Activated CD4-positive, alpha-beta memory T cell treated with anti-CD3 and anti-CD28 coated beads, Interleukin-2, amount 10 ng/mL, durations not matched to agents 7 days and 5 days (primary cell): ENCODE data around the gene KHK. TPM values are rescaled to one million over a fixed set of nuclear protein-coding genes. Genes with fewer than 3 reads are reported as not detected.
A peak's percentile ranks its signal among the peaks of the same experiment; 100 is the strongest.

Source experiments
- CTCF ChIA-PET: fragments of 350-600 bp; sonication (Branson Sonifier 250); formaldehyde crosslinking; loops from one replicate; lab custom pipeline; 2021; ENCODE audit warnings: antibody characterized with exemption, inconsistent platforms; lab: Charles Lee
- POLR2A ChIA-PET: fragments of 350-600 bp; sonication (Branson Sonifier 250); formaldehyde crosslinking; loops from one replicate; lab custom pipeline; 2021; ENCODE audit warnings: antibody characterized with exemption; lab: Charles Lee
- DNase-seq: peaks from one replicate; pipeline ENCODE4 v3.0.0-alpha.2; 2020
- H3K27ac Mint-ChIP-seq: one replicate; pipeline ENCODE4 v1.8.0; 2021; ENCODE audit warnings: mild to moderate bottlenecking, mixed read lengths
- H3K27me3 Mint-ChIP-seq: one replicate; pipeline ENCODE4 v1.8.0; 2021; ENCODE audit warnings: mixed read lengths
- H3K36me3 Mint-ChIP-seq: one replicate; pipeline ENCODE4 v1.8.0; 2021; ENCODE audit warnings: low read depth, mixed read lengths
- H3K4me1 Mint-ChIP-seq: one replicate; pipeline ENCODE4 v1.8.0; 2021; ENCODE audit warnings: mixed read lengths
- H3K4me3 Mint-ChIP-seq: one replicate; pipeline ENCODE4 v1.8.0; 2021; ENCODE audit warnings: mild to moderate bottlenecking, mixed read lengths
- H3K9me3 Mint-ChIP-seq: one replicate; pipeline ENCODE4 v1.8.0; 2021; ENCODE audit warnings: mixed read lengths
- total RNA-seq, 2 experiments: library from RNA; stranded (reverse); gene quantifications; one replicate each; pipeline ENCODE4 v1.2.3, GENCODE V29; 2021

KHK gene
- 1 to 10 TPM; 5.6 to 6.6 TPM for total RNA-seq

- Mint-ChIP-seq H3K27ac (peak within 1 kb of the TSS; percentile 80), H3K9me3 (no peaks in the 10 kb centered on the region), H3K4me1 (peaks cover 35% of the 10 kb centered on the region), H3K27me3 (no peaks in the 10 kb centered on the region), H3K36me3 (no peaks in the 10 kb centered on the region), H3K4me3 (peak within 1 kb of the TSS; percentile 79)
- peak; percentile 37 for DNase-seq
- CTCF ChIA-PET: interaction anchor here (0.7 to 2.7 kb wide), 11 partner anchors 10 to 757 kb away, joined by 3 to 10 read pairs (median 4); partner anchors contain the start of genes ATRAID, OST4 and SLC5A6
- POLR2A ChIA-PET: interaction anchor here (2.3 to 11.8 kb wide), 4 partner anchors 13 to 47 kb away, joined by 7 to 125 read pairs (median 60); partner anchors contain the start of genes AGBL5, OST4 and PREB
Observed at GRCh38 chr2:27086724-27087593, at the start of gene KHK. Gene KHK, plus strand, starts transcription at chr2:27086772. Its CDS starts 488 bp downstream, at chr2:27087260.

GRCh38 chr2:27038012-27038411 is 48.6 kb upstream of the KHK start:
- H3K4me3 Mint-ChIP-seq: no peak overlapping the region

GRCh38 chr2:27038631-27039339 is 47.8 kb upstream of the KHK start:
- H3K36me3 Mint-ChIP-seq: peaks cover 84% of the 10 kb centered on the region
- ChIA-PET CTCF (no interaction called here), POLR2A (interaction anchor here (4.7 kb wide), 1 partner anchor 12 kb away, joined by 28 read pairs; the partner anchor contains the start of gene AGBL5)
- no peak for DNase-seq
- H3K27ac Mint-ChIP-seq: no peak overlapping the region
- H3K4me3 Mint-ChIP-seq: no peak overlapping the region
- H3K27me3 Mint-ChIP-seq: no peaks in the 10 kb centered on the region
- H3K9me3 Mint-ChIP-seq: no peaks in the 10 kb centered on the region
- H3K4me1 Mint-ChIP-seq: peaks cover 31% of the 10 kb centered on the region

More at GRCh38 chr2:27038012-27038411, 48.6 kb upstream of the KHK start:
- CTCF ChIA-PET: interaction anchor here (4.0 kb wide), 1 partner anchor 13 kb away, joined by 11 read pairs; the partner anchor contains the start of gene AGBL5
- no peak overlapping the region for H3K27ac Mint-ChIP-seq
- H3K4me1 Mint-ChIP-seq: peaks cover 36% of the 10 kb centered on the region
- H3K27me3 Mint-ChIP-seq: no peaks in the 10 kb centered on the region
- no peaks in the 10 kb centered on the region for H3K9me3 Mint-ChIP-seq
- H3K36me3 Mint-ChIP-seq: peaks cover 89% of the 10 kb centered on the region
- POLR2A ChIA-PET: interaction anchor here (4.7 kb wide), 1 partner anchor 13 kb away, joined by 28 read pairs; the partner anchor contains the start of gene AGBL5
- DNase-seq: no peak

- ChIA-PET CTCF (no interaction called here), POLR2A (interaction anchor here (1.1 to 4.7 kb wide), 2 partner anchors 11 to 32 kb away, joined by 4 to 28 read pairs; partner anchors contain the start of genes AGBL5 and OST4)
- DNase-seq: no peak
- Mint-ChIP-seq H3K4me3 (no peak overlapping the region), H3K9me3 (no peaks in the 10 kb centered on the region), H3K4me1 (peaks cover 25% of the 10 kb centered on the region), H3K27ac (no peak overlapping the region), H3K27me3 (no peaks in the 10 kb centered on the region), H3K36me3 (peaks cover 78% of the 10 kb centered on the region)
Observed at GRCh38 chr2:27039426-27039825, 47.1 kb upstream of the KHK start.

- DNase-seq: no peak
- Mint-ChIP-seq H3K27me3 (no peaks in the 10 kb centered on the region), H3K4me1 (peaks cover 21% of the 10 kb centered on the region), H3K36me3 (peaks cover 80% of the 10 kb centered on the region), H3K4me3 (no peak overlapping the region), H3K9me3 (no peaks in the 10 kb centered on the region), H3K27ac (no peak overlapping the region)
- POLR2A ChIA-PET: interaction anchor here (1.1 to 4.7 kb wide), 2 partner anchors 11 to 32 kb away, joined by 4 to 28 read pairs; partner anchors contain the start of genes AGBL5 and OST4
- CTCF ChIA-PET: no interaction called here
Observed at GRCh38 chr2:27039871-27040270, 46.7 kb upstream of the KHK start.

- ChIA-PET CTCF (no interaction called here), POLR2A (interaction anchor here (1.1 to 4.7 kb wide), 2 partner anchors 10 to 31 kb away, joined by 4 to 28 read pairs; partner anchors contain the start of genes AGBL5 and OST4)
- peaks cover 76% of the 10 kb centered on the region for H3K36me3 Mint-ChIP-seq
Observed at GRCh38 chr2:27040282-27040681, 46.3 kb upstream of the KHK start.

GRCh38 chr2:27041752-27042151 is 44.8 kb upstream of the KHK start:
- peaks cover 11% of the 10 kb centered on the region for H3K4me1 Mint-ChIP-seq
- no peaks in the 10 kb centered on the region for H3K9me3 Mint-ChIP-seq
- DNase-seq: no peak
- CTCF ChIA-PET: no interaction called here
- H3K36me3 Mint-ChIP-seq: peaks cover 64% of the 10 kb centered on the region
- H3K27ac Mint-ChIP-seq: no peak overlapping the region
- no peak overlapping the region for H3K4me3 Mint-ChIP-seq
- H3K27me3 Mint-ChIP-seq: no peaks in the 10 kb centered on the region
- POLR2A ChIA-PET: interaction anchor here (1.6 kb wide), 1 partner anchor 9 kb away, joined by 3 read pairs; no protein-coding TSS in a partner anchor

More at GRCh38 chr2:27040282-27040681, 46.3 kb upstream of the KHK start:
- H3K4me1 Mint-ChIP-seq: peaks cover 16% of the 10 kb centered on the region
- no peak overlapping the region for H3K27ac Mint-ChIP-seq
- no peaks in the 10 kb centered on the region for H3K27me3 Mint-ChIP-seq
- no peak overlapping the region for H3K4me3 Mint-ChIP-seq
- no peaks in the 10 kb centered on the region for H3K9me3 Mint-ChIP-seq
- DNase-seq: no peak

- Mint-ChIP-seq H3K9me3 (no peaks in the 10 kb centered on the region), H3K4me3 (no peak overlapping the region), H3K27me3 (no peaks in the 10 kb centered on the region), H3K27ac (no peak overlapping the region), H3K36me3 (peaks cover 60% of the 10 kb centered on the region), H3K4me1 (peaks cover 11% of the 10 kb centered on the region)
- POLR2A ChIA-PET: interaction anchor here (1.6 to 5.8 kb wide), 2 partner anchors 9 kb away, joined by 3 to 27 read pairs; partner anchors contain the start of gene TMEM214
- CTCF ChIA-PET: no interaction called here
- DNase-seq: no peak
Observed at GRCh38 chr2:27042159-27042661, 44.4 kb upstream of the KHK start.

GRCh38 chr2:27042985-27043634 is 43.5 kb upstream of the KHK start:
- DNase-seq: no peak
- no peaks in the 10 kb centered on the region for H3K9me3 Mint-ChIP-seq
- POLR2A ChIA-PET: interaction anchor here (1.6 to 5.8 kb wide), 2 partner anchors 8 to 10 kb away, joined by 3 to 27 read pairs; partner anchors contain the start of gene TMEM214
- no peaks in the 10 kb centered on the region for H3K27me3 Mint-ChIP-seq
- H3K4me3 Mint-ChIP-seq: no peak overlapping the region
- peaks cover 52% of the 10 kb centered on the region for H3K36me3 Mint-ChIP-seq
- H3K27ac Mint-ChIP-seq: no peak overlapping the region
- CTCF ChIA-PET: no interaction called here
- peaks cover 13% of the 10 kb centered on the region for H3K4me1 Mint-ChIP-seq

- Mint-ChIP-seq H3K27ac (peak overlapping the region; percentile 97), H3K4me1 (peaks cover 28% of the 10 kb centered on the region), H3K27me3 (peaks cover 5% of the 10 kb centered on the region), H3K4me3 (peak overlapping the region; percentile 98), H3K36me3 (peaks cover 24% of the 10 kb centered on the region), H3K9me3 (no peaks in the 10 kb centered on the region)
- ChIA-PET POLR2A (interaction anchor here (0.6 to 12.8 kb wide), 11 partner anchors 11 to 1821 kb away, joined by 3 to 196 read pairs (median 14); partner anchors contain the start of genes ATRAID, KHK, OST4 and PREB), CTCF (interaction anchor here (0.6 to 3.6 kb wide), 9 partner anchors 13 to 253 kb away, joined by 3 to 18 read pairs (median 11); partner anchors contain the start of genes OST4 and TMEM214)
- peak; percentile 56 for DNase-seq
Observed at GRCh38 chr2:27049422-27050280, 36.9 kb upstream of the KHK start.
